Measurements from ENCODE around the gene NACC1. TPM values are rescaled to one million over a fixed set of nuclear protein-coding genes. Genes with fewer than 3 reads are reported as not detected.

NACC1 gene
- total RNA-seq, 1 donor = 53.9 TPM

DNA sequence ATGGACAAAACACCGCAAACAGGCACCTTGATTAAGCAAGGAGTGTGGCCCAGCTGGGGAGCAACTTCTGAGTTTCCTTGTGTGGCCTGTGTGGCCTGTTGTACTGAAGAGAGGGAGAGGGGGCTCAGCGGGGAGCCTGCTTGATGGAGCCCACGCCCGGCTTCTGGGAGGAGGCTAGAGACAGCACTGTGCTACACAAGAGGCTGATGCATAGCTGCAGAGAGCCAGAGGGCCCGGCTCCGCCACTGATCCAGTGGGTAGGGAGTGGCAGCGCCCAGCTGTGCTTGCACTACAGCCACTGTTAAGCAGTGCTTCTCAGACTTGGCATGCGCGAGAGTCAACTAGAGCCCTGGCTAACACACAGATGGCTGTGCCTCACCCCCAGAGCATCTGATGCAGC, 34.4 kb upstream of the NACC1 start:
- Histone ChIP-seq H3K27ac (ENCODE audit: low read depth, low read length) (no peak overlapping the region), H3K4me3 (ENCODE audit: insufficient read depth, low read length) (no peak overlapping the region), H3K9me3 (ENCODE audit: low read depth, low read length) (no peaks in the 10 kb centered on the region), H2AFZ (ENCODE audit: low read length) (no peak overlapping the region), H4K20me1 (ENCODE audit: insufficient read depth, low read length) (peaks cover 14% of the 10 kb centered on the region), H3K79me2 (ENCODE audit: insufficient read depth, low read length) (peaks cover 8% of the 10 kb centered on the region), H3K27me3 (ENCODE audit: insufficient read depth, low read length) (no peaks in the 10 kb centered on the region), H3K4me2 (ENCODE audit: insufficient read depth, low read length) (no peak overlapping the region), H3K36me3 (ENCODE audit: insufficient read depth, low read length) (peaks cover 67% of the 10 kb centered on the region), H3K4me1 (ENCODE audit: insufficient read depth, low read length) (no peaks in the 10 kb centered on the region)
- no peak for DNase-seq (ENCODE audit: insufficient read length, low spot score, missing footprints)
- TF ChIP-seq, protein P1, sequence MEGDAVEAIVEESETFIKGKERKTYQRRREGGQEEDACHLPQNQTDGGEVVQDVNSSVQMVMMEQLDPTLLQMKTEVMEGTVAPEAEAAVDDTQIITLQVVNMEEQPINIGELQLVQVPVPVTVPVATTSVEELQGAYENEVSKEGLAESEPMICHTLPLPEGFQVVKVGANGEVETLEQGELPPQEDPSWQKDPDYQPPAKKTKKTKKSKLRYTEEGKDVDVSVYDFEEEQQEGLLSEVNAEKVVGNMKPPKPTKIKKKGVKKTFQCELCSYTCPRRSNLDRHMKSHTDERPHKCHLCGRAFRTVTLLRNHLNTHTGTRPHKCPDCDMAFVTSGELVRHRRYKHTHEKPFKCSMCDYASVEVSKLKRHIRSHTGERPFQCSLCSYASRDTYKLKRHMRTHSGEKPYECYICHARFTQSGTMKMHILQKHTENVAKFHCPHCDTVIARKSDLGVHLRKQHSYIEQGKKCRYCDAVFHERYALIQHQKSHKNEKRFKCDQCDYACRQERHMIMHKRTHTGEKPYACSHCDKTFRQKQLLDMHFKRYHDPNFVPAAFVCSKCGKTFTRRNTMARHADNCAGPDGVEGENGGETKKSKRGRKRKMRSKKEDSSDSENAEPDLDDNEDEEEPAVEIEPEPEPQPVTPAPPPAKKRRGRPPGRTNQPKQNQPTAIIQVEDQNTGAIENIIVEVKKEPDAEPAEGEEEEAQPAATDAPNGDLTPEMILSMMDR (IDR thresholded peaks at IDR 0.05; ENCODE audit: extremely low read depth, low read depth, low read length) = no peak

DNA sequence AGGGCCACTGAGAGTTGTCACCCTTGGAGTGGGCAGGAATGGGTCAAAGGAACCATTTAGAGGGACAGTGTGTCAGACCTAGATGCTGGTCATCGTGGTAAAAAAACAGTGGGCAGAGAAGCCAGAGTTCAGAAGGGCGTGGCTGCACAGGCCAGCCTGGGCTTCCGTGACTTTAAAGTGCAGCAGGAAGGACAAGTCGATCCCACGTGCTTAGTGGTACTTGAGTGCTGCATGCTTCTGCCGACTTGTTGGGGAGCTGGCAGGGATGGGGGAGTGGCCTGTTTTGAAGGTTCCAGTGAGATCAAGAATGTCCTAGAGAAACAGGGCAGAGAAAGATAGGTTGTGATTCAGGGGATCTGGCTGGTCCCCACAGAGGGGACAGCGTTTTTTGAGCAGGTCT, 32.4 kb upstream of the NACC1 start:
- H3K27ac ChIP-seq (ENCODE audit: low read depth, low read length) = no peak overlapping the region
- TF ChIP-seq, protein P1 (IDR thresholded peaks at IDR 0.05; ENCODE audit: extremely low read depth, low read depth, low read length) = no peak
- H3K36me3 ChIP-seq (ENCODE audit: insufficient read depth, low read length) = peaks cover 51% of the 10 kb centered on the region
- no peak overlapping the region for H2AFZ ChIP-seq (ENCODE audit: low read length)
- H3K4me1 ChIP-seq (ENCODE audit: insufficient read depth, low read length) = peaks cover 8% of the 10 kb centered on the region
- no peak overlapping the region for H3K4me2 ChIP-seq (ENCODE audit: insufficient read depth, low read length)
- H3K27me3 ChIP-seq (ENCODE audit: insufficient read depth, low read length) = no peaks in the 10 kb centered on the region
- no peak overlapping the region for H3K4me3 ChIP-seq (ENCODE audit: insufficient read depth, low read length)
- H3K79me2 ChIP-seq (ENCODE audit: insufficient read depth, low read length) = peaks cover 8% of the 10 kb centered on the region
- DNase-seq (ENCODE audit: insufficient read length, low spot score, missing footprints) = no peak
- peaks cover 17% of the 10 kb centered on the region for H4K20me1 ChIP-seq (ENCODE audit: insufficient read depth, low read length)
- H3K9me3 ChIP-seq (ENCODE audit: low read depth, low read length) = no peaks in the 10 kb centered on the region

DNA sequence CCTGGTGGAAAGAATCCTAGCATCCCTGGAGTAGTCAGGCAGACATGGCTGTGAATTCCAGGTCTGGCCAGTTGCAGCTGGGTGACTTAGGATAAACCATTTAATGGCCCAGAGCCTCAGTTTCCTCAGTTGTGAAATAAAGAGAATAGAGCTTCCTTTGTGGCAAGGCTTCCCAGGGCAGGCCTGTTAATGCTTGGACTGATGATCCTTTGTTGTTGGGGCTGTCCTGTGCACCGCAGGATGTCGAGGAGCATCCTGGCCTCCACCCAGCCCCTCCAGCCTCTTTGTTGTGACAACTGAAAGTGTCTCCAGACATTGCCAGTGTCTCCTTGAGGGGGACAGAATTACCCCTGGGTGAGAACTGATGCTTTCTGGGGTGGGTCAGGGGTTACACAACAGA, 31.7 kb upstream of the NACC1 start:
- Histone ChIP-seq H3K79me2 (ENCODE audit: insufficient read depth, low read length) (peaks cover 8% of the 10 kb centered on the region), H3K4me3 (ENCODE audit: insufficient read depth, low read length) (no peak overlapping the region), H3K9me3 (ENCODE audit: low read depth, low read length) (no peaks in the 10 kb centered on the region), H3K4me2 (ENCODE audit: insufficient read depth, low read length) (no peak overlapping the region), H3K27ac (ENCODE audit: low read depth, low read length) (no peak overlapping the region), H2AFZ (ENCODE audit: low read length) (no peak overlapping the region), H3K36me3 (ENCODE audit: insufficient read depth, low read length) (peaks cover 54% of the 10 kb centered on the region), H3K27me3 (ENCODE audit: insufficient read depth, low read length) (no peaks in the 10 kb centered on the region), H3K4me1 (ENCODE audit: insufficient read depth, low read length) (peaks cover 15% of the 10 kb centered on the region), H4K20me1 (ENCODE audit: insufficient read depth, low read length) (peaks cover 17% of the 10 kb centered on the region)
- no peak for DNase-seq (ENCODE audit: insufficient read length, low spot score, missing footprints)
- TF ChIP-seq, protein P1 (IDR thresholded peaks at IDR 0.05; ENCODE audit: extremely low read depth, low read depth, low read length) = no peak

DNA sequence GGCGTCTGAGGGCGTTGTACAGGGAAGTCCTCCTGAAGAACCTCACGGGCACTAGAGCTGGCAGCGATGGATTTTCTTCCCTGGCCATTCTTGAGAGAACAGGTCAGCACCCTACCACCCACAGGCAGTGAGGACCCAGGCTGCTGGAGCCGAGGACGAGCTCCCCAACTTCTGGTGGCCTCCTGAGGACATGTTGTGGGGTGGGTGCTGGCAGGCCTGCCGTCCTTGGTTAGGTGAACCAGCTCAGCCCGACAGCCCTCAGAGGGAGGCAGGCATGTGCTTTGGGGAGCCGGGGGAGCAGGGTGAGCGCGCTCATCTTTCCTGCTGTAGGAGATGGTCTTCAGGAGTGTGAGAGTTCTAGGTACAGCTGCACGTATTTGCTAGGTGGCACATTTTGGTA, 30.8 kb upstream of the NACC1 start:
- no peak overlapping the region for H3K4me3 ChIP-seq (ENCODE audit: insufficient read depth, low read length)
- H3K27me3 ChIP-seq (ENCODE audit: insufficient read depth, low read length) = no peaks in the 10 kb centered on the region
- H3K4me2 ChIP-seq (ENCODE audit: insufficient read depth, low read length) = no peak overlapping the region
- H3K27ac ChIP-seq (ENCODE audit: low read depth, low read length) = no peak overlapping the region
- no peaks in the 10 kb centered on the region for H3K9me3 ChIP-seq (ENCODE audit: low read depth, low read length)
- H3K4me1 ChIP-seq (ENCODE audit: insufficient read depth, low read length) = peaks cover 22% of the 10 kb centered on the region
- peaks cover 12% of the 10 kb centered on the region for H4K20me1 ChIP-seq (ENCODE audit: insufficient read depth, low read length)
- peaks cover 8% of the 10 kb centered on the region for H3K79me2 ChIP-seq (ENCODE audit: insufficient read depth, low read length)
- peaks cover 46% of the 10 kb centered on the region for H3K36me3 ChIP-seq (ENCODE audit: insufficient read depth, low read length)
- H2AFZ ChIP-seq (ENCODE audit: low read length) = no peak overlapping the region
- no peak for DNase-seq (ENCODE audit: insufficient read length, low spot score, missing footprints)
- TF ChIP-seq, protein P1 (IDR thresholded peaks at IDR 0.05; ENCODE audit: extremely low read depth, low read depth, low read length) = no peak

Data from osteoblast (primary cell).